Lung (tissue), 12 donors: ENCODE measurements around the gene CEP41. TPM values are rescaled to one million over a fixed set of nuclear protein-coding genes. Genes with fewer than 3 reads are reported as not detected.
"Not testable (repeated sequence)": the region's sequence is repeated elsewhere in the genome, so short reads cannot be mapped to it uniquely, and the experiment has no call there.

Experiments
- ATAC-seq: fragments of 200-7000 bp; cut with Tn5 transposase; one replicate; pipeline ENCODE4 v1.9.1; 2020; ENCODE audit warnings: moderate number of reproducible peaks; ENCODE audit not compliant: insufficient read depth, low FRiP score
- DNase-seq, 3 donors: peaks; one replicate each; pipeline ENCODE4 v3.0.0-alpha.2; 2013 to 2017
- H3K27ac ChIP-seq, 2 donors: one replicate each; pipeline ENCODE4 v1.5.1; 2013; ENCODE audit warnings: mild to moderate bottlenecking in 2 of 2, moderate library complexity in 2 of 2, control low read depth in 1 of 2, inconsistent platforms in 1 of 2, low read depth in 1 of 2, low read length in 1 of 2
- H3K27me3 ChIP-seq, 3 donors: one replicate each; pipeline ENCODE4 v1.5.1; 2013; ENCODE audit warnings: low read length in 2 of 3; ENCODE audit not compliant: control insufficient read depth in 3 of 3, insufficient read depth in 3 of 3
- H3K36me3 ChIP-seq, 4 donors: one replicate each; pipeline ENCODE4 v1.5.1; 2013; ENCODE audit warnings: low read length in 4 of 4, mild to moderate bottlenecking in 1 of 4, moderate library complexity in 1 of 4; ENCODE audit not compliant: control insufficient read depth in 4 of 4, insufficient read depth in 4 of 4
- H3K4me1 ChIP-seq, 5 donors: one replicate each; pipeline ENCODE4 v1.5.1; 2013; ENCODE audit warnings: low read length in 5 of 5, mild to moderate bottlenecking in 2 of 5, moderate library complexity in 1 of 5; ENCODE audit not compliant: control insufficient read depth in 5 of 5, insufficient read depth in 5 of 5
- H3K4me3 ChIP-seq: one replicate; pipeline ENCODE4 v1.5.1; 2013; ENCODE audit warnings: mild to moderate bottlenecking, control low read depth, moderate library complexity
- H3K9ac ChIP-seq, 2 donors: one replicate each; pipeline ENCODE4 v1.5.1; 2013; ENCODE audit warnings: low read length in 2 of 2, control low read depth in 1 of 2; ENCODE audit not compliant: insufficient read depth in 1 of 2
- H3K9me3 ChIP-seq, 4 donors: one replicate each; pipeline ENCODE4 v1.5.1; 2013; ENCODE audit warnings: low read length in 3 of 4, mild to moderate bottlenecking in 1 of 4, moderate library complexity in 1 of 4; ENCODE audit not compliant: control insufficient read depth in 4 of 4, insufficient read depth in 3 of 4
- WGBS, 2 donors: extraction: QIAGEN DNeasy Blood & Tissue Kit; methylation state at CpG; one replicate each; pipeline ENCODE4 v1.1.7; 2013; 5-methylcytosine and 5-hydroxymethylcytosine counted together
- polyA plus RNA-seq, 2 donors: library from polyadenylated mRNA; stranded (reverse); fragments of 200-250 nt; gene quantifications; one replicate each; pipeline ENCODE4 v1.2.1, GENCODE V29; 2013
- total RNA-seq, 2 donors: library from RNA; depleted of rRNA in 1 of 2; stranded (reverse); fragments of >200 nt in 1 of 2; gene quantifications; one replicate each; pipeline ENCODE4 v1.2.1, GENCODE V29; 2014 to 2021
- TF ChIP-seq, protein P1 (sequence below): IDR thresholded peaks from 2 replicates; pipeline ENCODE4 v1.5.1; 2012; ENCODE audit warnings: mild to moderate bottlenecking; ENCODE audit errors: control extremely low read depth, extremely low read depth
- donor health status: control.
- donor health status: control.
- donor health status: Bipolar disorder and iron deficiency.
- donor health status: healthy.
- donor health status: DM: yes; HTN: yes; CAD: no.

CEP41 gene
- total and polyA plus RNA-seq, 4 donors = 3.7 to 15.3 (median 11.6) TPM

DNA sequence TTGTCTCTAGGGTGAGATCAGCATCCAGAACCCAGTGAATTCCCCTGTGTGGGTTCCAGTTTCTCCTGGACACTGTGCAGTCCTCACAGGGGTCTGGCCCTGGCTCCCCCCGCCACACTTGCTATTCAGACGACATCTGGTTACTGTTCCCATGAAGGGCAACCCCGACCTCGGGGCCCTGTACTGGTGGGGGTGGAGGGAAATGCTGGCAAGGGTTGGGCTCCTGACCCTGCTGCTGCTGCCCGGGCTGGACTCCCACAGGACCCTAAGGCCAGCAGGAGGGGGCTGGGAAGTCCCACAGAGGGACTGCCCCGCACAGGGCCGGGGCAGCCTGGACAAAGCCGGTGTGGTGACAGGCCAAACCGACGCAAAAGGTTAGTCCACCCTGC lies 61.3 kb downstream of the CEP41 start:
- peaks cover 0 to 2% (median 0%) of the 10 kb centered on the region in 4 donors for H3K9me3 ChIP-seq
- H3K27me3 ChIP-seq = no peaks in the 10 kb centered on the region
- no peak overlapping the region for H3K4me3 ChIP-seq
- no peak for ATAC-seq
- H3K9ac ChIP-seq = no peak overlapping the region
- H3K4me1 ChIP-seq = peaks cover 0 to 23% (median 7%) of the 10 kb centered on the region in 5 donors
- DNase-seq = no peak
- no peaks in the 10 kb centered on the region for H3K36me3 ChIP-seq
- TF ChIP-seq, protein P1, sequence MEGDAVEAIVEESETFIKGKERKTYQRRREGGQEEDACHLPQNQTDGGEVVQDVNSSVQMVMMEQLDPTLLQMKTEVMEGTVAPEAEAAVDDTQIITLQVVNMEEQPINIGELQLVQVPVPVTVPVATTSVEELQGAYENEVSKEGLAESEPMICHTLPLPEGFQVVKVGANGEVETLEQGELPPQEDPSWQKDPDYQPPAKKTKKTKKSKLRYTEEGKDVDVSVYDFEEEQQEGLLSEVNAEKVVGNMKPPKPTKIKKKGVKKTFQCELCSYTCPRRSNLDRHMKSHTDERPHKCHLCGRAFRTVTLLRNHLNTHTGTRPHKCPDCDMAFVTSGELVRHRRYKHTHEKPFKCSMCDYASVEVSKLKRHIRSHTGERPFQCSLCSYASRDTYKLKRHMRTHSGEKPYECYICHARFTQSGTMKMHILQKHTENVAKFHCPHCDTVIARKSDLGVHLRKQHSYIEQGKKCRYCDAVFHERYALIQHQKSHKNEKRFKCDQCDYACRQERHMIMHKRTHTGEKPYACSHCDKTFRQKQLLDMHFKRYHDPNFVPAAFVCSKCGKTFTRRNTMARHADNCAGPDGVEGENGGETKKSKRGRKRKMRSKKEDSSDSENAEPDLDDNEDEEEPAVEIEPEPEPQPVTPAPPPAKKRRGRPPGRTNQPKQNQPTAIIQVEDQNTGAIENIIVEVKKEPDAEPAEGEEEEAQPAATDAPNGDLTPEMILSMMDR = no peak
- 61 to 85% methylated on average over 10 of the region's 10 CpGs for WGBS, 2 donors
- no peak overlapping the region for H3K27ac ChIP-seq

DNA sequence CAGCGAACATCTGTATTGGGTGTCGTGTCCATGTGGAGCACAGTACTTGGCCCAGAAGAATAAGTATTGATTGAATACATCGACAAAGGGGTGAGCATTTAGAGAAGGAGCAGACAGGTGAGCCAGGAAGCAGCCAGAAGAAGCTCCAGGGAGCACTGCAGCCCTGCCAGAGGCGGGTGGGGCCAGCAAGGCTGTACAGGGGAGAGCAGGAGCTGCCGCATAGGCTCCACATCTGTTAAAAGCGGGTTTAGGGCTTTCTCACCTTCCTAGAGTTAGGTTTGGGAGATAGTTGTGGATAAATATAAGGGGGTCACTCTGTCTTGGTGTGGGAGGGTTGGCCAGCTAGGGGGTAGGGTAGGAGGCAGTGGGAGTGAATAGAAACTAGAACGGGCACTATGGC lies 61.8 kb downstream of the CEP41 start:
- H3K4me3 ChIP-seq = no peak overlapping the region
- H3K36me3 ChIP-seq = no peaks in the 10 kb centered on the region
- DNase-seq = no peak
- 94 to 96% methylated on average over 7 of the region's 7 CpGs for WGBS, 2 donors
- H3K27me3 ChIP-seq = no peaks in the 10 kb centered on the region
- H3K4me1 ChIP-seq = peaks cover 0 to 28% (median 8%) of the 10 kb centered on the region in 5 donors
- no peak overlapping the region for H3K9ac ChIP-seq
- TF ChIP-seq, protein P1 = no peak
- H3K27ac ChIP-seq = no peak overlapping the region
- H3K9me3 ChIP-seq = peaks cover 0 to 2% (median 0%) of the 10 kb centered on the region in 4 donors
- ATAC-seq = no peak

DNA sequence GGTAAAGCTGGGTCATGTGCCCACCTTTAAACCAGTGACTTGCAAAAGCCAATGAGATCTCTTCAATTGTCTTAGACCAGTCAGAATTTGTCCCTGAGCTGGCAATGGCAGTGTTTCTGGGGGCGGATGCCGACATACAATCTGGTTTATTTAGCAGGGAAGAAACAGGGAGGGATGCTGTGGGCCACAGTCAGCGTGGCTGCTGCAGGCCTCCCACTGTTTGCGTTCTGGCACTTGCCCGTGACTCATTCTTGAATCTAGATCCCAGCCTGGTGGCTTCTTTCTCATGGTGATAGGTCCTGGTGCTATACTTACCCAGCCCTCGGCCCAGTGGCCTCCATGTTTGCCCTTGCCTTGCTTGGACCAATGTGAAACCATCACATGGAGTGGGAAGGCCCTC lies 63.6 kb downstream of the CEP41 start:
- Histone ChIP-seq H3K4me1 (peaks cover 0 to 47% (median 15%) of the 10 kb centered on the region in 5 donors), H3K9me3 (peaks cover 0 to 2% (median 0%) of the 10 kb centered on the region in 4 donors), H3K4me3 (no peak overlapping the region), H3K36me3 (no peaks in the 10 kb centered on the region), H3K27me3 (no peaks in the 10 kb centered on the region), H3K27ac (no peak overlapping the region), H3K9ac (no peak overlapping the region)
- WGBS, 2 donors = 87 to 88% methylated on average over 6 of the region's 6 CpGs
- TF ChIP-seq, protein P1 = no peak
- DNase-seq (no peak), ATAC-seq (no peak)

DNA sequence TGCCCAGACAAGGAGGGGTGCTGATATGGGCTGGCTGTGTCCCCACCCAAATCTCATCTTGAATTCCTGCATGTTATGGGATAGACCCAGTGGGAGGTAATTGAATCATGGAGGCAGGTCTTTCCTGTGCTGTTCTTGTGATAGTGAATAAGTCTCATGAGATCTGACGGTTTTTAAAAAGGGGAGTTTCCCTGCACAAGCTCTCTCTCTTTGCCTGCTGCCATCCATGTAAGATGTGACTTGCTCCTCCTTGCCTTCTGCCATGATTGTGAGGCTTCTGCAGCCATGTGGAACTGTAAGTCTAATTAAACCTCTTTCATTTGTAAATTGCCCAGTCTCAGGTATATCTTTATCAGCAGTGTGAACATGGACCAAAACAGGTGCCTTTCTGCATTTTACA lies 64.4 kb downstream of the CEP41 start:
- DNase-seq, H3K4me3 ChIP-seq, H3K27ac ChIP-seq, H3K9ac ChIP-seq, H3K27me3 ChIP-seq, ATAC-seq, H3K36me3 ChIP-seq, H3K9me3 ChIP-seq: not testable (repeated sequence)
- H3K4me1 ChIP-seq = peaks cover 0 to 54% (median 20%) of the 10 kb centered on the region in 5 donors
- WGBS, 2 donors = 43 to 95% methylated on average over 1 of the region's 1 CpG
